HEK293T (cell line): ENCODE measurements around the gene PPP1R12B.

Experiments used
- CTBP1 ChIP-seq: fragments of 450-650 bp; IDR thresholded peaks from 2 replicates; pipeline ENCODE4 v1.6.1; 2016; ENCODE audit warnings: borderline replicate concordance
- FOXA1 ChIP-seq: fragments of 450-650 bp; IDR thresholded peaks from 2 replicates; pipeline ENCODE4 v1.6.1; 2016; ENCODE audit warnings: mild to moderate bottlenecking
- TARDBP ChIP-seq: fragments of 450-650 bp; IDR thresholded peaks from 2 replicates; pipeline ENCODE4 v1.6.1; 2016

DNA sequence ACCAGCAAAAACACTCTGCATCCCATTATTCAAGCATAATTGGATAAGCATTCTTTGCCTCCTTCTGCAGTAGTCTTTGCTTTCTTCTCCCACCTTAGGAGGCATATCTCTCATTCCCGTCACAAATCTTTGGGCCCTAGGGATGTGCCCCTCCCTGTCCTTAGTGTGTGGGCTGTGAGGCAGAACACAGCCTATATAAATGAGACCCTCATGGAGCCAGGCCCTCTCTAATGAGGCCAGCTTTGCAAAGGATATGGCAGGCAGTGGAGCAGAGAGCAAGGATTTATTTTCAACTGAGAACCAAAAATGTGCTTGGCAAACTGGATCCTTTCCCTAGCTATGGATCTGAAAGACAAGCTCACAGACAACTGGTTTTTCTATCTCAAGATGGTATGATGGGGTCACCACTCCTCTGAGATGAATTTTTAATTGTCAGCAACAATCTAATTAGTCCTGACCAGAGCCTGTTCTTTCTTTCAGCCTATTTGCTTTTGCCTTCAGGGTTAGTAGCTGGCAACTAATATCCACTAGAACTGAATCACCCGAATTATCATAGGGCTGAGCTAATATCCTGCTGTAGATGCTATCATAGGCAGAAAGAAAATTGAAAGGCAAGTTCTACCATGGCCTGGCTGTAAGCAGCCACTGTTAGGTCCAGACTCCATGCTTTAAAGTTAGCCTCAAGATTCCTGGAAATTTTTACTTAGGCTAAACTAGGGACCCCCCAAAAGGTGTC is 227.6 kb downstream of the PPP1R12B start:
- no peak for TF ChIP-seq CTBP1
- no peak for TF ChIP-seq FOXA1
- TF ChIP-seq TARDBP, result no peak
